Activated T-helper 17 cell treated with anti-CD3 and anti-CD28 coated beads, Interleukin-2, amount 50 U/mL, for 72 hours (primary cell): ENCODE measurements around the gene NEO1. TPM values are rescaled to one million over a fixed set of nuclear protein-coding genes. Genes with fewer than 3 reads are reported as not detected.

ENCODE experiments used
- ATAC-seq: fragments of 150-1000 bp; cut with Tn5 transposase; replicated peaks from 2 replicates; pipeline ENCODE4 v1.10.0; 2021; ENCODE audit warnings: mild to moderate bottlenecking, moderate library complexity
- H3K27ac Mint-ChIP-seq: one replicate; pipeline ENCODE4 v1.8.0; 2022; ENCODE audit warnings: mixed read lengths
- H3K27me3 Mint-ChIP-seq: one replicate; pipeline ENCODE4 v1.8.0; 2022; ENCODE audit warnings: mixed read lengths
- H3K36me3 Mint-ChIP-seq: one replicate; pipeline ENCODE4 v1.8.0; 2022; ENCODE audit warnings: low read depth, mild to moderate bottlenecking, mixed read lengths
- H3K4me1 Mint-ChIP-seq: one replicate; pipeline ENCODE4 v1.8.0; 2022; ENCODE audit warnings: mixed read lengths
- H3K4me3 Mint-ChIP-seq: one replicate; pipeline ENCODE4 v1.8.0; 2022; ENCODE audit warnings: mild to moderate bottlenecking, mixed read lengths
- H3K9me3 Mint-ChIP-seq: one replicate; pipeline ENCODE4 v1.8.0; 2022; ENCODE audit warnings: mixed read lengths
- total RNA-seq, 2 donors: library from RNA; stranded (reverse); gene quantifications; one replicate each; pipeline ENCODE4 v1.2.3, GENCODE V29; 2022

Gene NEO1
- total RNA-seq, 2 donors from 2014 or later: 8.8 to 8.9 TPM

- Mint-ChIP-seq H3K27ac (no peak overlapping the region), H3K4me3 (no peak overlapping the region), H3K27me3 (peaks cover 10% of the 10 kb centered on the region), H3K9me3 (no peaks in the 10 kb centered on the region), H3K36me3 (no peaks in the 10 kb centered on the region), H3K4me1 (no peaks in the 10 kb centered on the region)
- ATAC-seq: no peak
Observed at GRCh38 chr15:73022161-73022560, 30.1 kb upstream of the NEO1 start.

DNA sequence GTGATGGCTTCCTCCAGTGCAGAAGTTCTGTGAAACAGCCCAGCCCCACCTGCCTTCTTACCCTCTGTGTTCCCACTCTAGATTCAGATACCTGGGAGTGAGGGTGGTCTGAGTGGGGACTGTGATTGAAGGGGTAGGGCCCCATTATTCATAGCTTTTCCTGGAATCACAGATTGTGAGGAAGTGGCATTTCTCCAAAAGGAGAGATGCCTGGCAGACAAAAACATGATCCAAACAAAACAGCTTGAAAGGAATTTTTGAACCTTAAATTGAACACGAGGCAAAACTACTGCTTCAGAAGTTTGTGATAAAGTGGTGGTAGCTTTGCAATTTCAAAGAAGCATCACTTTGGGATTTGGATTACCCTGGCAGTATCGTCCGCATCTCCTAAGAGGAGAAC, 29.2 kb upstream of the NEO1 start:
- no peak for ATAC-seq
- Mint-ChIP-seq H3K27ac (no peak overlapping the region), H3K4me3 (no peak overlapping the region), H3K4me1 (no peaks in the 10 kb centered on the region), H3K36me3 (no peaks in the 10 kb centered on the region), H3K9me3 (no peaks in the 10 kb centered on the region), H3K27me3 (peaks cover 11% of the 10 kb centered on the region)

GRCh38 chr15:73024168-73024567, 28.1 kb upstream of the NEO1 start:
- no peak overlapping the region for H3K4me3 Mint-ChIP-seq
- peaks cover 15% of the 10 kb centered on the region for H3K27me3 Mint-ChIP-seq
- H3K36me3 Mint-ChIP-seq: no peaks in the 10 kb centered on the region
- H3K4me1 Mint-ChIP-seq: no peaks in the 10 kb centered on the region
- ATAC-seq: no peak
- no peak overlapping the region for H3K27ac Mint-ChIP-seq
- no peaks in the 10 kb centered on the region for H3K9me3 Mint-ChIP-seq

GRCh38 chr15:73026511-73027054, 25.7 kb upstream of the NEO1 start:
- Mint-ChIP-seq H3K4me3 (no peak overlapping the region), H3K4me1 (no peaks in the 10 kb centered on the region), H3K27me3 (peaks cover 11% of the 10 kb centered on the region), H3K9me3 (no peaks in the 10 kb centered on the region), H3K36me3 (no peaks in the 10 kb centered on the region), H3K27ac (no peak overlapping the region)
- ATAC-seq: no peak

GRCh38 chr15:73028031-73028430, 24.2 kb upstream of the NEO1 start:
- no peaks in the 10 kb centered on the region for H3K4me1 Mint-ChIP-seq
- no peak overlapping the region for H3K27ac Mint-ChIP-seq
- H3K36me3 Mint-ChIP-seq: no peaks in the 10 kb centered on the region
- peaks cover 7% of the 10 kb centered on the region for H3K27me3 Mint-ChIP-seq
- ATAC-seq: no peak
- H3K9me3 Mint-ChIP-seq: no peaks in the 10 kb centered on the region
- H3K4me3 Mint-ChIP-seq: no peak overlapping the region

- ATAC-seq: no peak
- Mint-ChIP-seq H3K4me3 (no peak overlapping the region), H3K36me3 (no peaks in the 10 kb centered on the region), H3K4me1 (no peaks in the 10 kb centered on the region), H3K27me3 (peaks cover 7% of the 10 kb centered on the region), H3K27ac (no peak overlapping the region), H3K9me3 (no peaks in the 10 kb centered on the region)
Observed at GRCh38 chr15:73028831-73029451, 23.3 kb upstream of the NEO1 start.

DNA sequence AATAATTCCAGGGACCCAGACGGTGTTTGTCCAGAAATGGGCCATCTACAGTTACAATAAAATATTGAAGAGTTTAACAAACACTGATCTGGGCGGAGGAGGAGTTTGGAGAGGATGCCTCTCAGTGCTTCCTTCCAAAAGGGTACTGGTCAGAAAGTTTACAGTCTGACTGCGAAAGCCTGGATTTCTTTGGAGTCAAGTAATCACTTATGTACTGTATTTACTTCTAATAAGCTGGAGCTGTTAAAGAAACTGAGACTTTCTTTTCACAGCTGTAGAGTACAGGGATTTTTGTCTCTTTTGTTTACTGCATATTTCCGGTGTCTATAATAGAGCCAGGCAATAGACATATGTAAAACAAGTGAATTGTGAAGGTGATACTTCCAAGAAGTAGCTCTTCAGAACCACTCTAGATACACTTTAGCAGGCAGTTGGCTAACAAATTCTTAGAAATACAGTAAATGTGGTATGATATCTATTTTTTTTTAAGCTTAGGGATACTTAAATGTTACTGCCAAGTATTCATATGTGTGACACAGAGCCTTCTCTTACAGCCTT, 22.1 kb upstream of the NEO1 start:
- no peaks in the 10 kb centered on the region for H3K4me1 Mint-ChIP-seq
- H3K36me3 Mint-ChIP-seq: no peaks in the 10 kb centered on the region
- peaks cover 7% of the 10 kb centered on the region for H3K27me3 Mint-ChIP-seq
- no peak for ATAC-seq
- H3K9me3 Mint-ChIP-seq: no peaks in the 10 kb centered on the region
- H3K4me3 Mint-ChIP-seq: no peak overlapping the region
- H3K27ac Mint-ChIP-seq: no peak overlapping the region

GRCh38 chr15:73031648-73032047, 20.6 kb upstream of the NEO1 start:
- H3K9me3 Mint-ChIP-seq: no peaks in the 10 kb centered on the region
- no peak overlapping the region for H3K4me3 Mint-ChIP-seq
- H3K27ac Mint-ChIP-seq: no peak overlapping the region
- H3K36me3 Mint-ChIP-seq: no peaks in the 10 kb centered on the region
- H3K27me3 Mint-ChIP-seq: peaks cover 7% of the 10 kb centered on the region
- ATAC-seq: no peak
- H3K4me1 Mint-ChIP-seq: no peaks in the 10 kb centered on the region

DNA sequence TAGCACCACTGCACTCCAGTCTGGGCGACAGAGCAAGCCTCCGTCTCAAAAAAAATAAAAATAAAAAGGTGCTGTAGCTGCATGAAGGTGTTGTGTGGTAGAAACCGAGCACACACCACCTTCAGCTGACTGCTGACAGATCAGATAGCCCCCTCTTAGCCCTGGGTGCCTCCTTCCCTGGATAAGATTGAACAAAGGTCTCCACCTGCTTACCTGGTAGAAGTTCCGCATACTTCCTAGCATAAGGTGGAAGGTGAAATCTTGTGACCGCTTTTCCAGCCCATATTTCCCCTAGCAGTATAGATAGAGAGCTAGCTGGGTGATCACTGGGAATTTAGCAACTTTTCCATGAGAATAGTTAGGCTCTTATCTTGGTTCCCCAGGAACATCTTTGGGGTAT, 18.7 kb upstream of the NEO1 start:
- Mint-ChIP-seq H3K36me3 (no peaks in the 10 kb centered on the region), H3K4me3 (no peak overlapping the region), H3K27ac (no peak overlapping the region), H3K4me1 (no peaks in the 10 kb centered on the region), H3K9me3 (no peaks in the 10 kb centered on the region), H3K27me3 (peaks cover 6% of the 10 kb centered on the region)
- ATAC-seq: no peak

- no peaks in the 10 kb centered on the region for H3K36me3 Mint-ChIP-seq
- H3K4me1 Mint-ChIP-seq: no peaks in the 10 kb centered on the region
- no peak overlapping the region for H3K4me3 Mint-ChIP-seq
- no peak for ATAC-seq
- no peak overlapping the region for H3K27ac Mint-ChIP-seq
- peaks cover 4% of the 10 kb centered on the region for H3K27me3 Mint-ChIP-seq
- H3K9me3 Mint-ChIP-seq: no peaks in the 10 kb centered on the region
Observed at GRCh38 chr15:73034221-73034620, 18.0 kb upstream of the NEO1 start.

GRCh38 chr15:73035221-73035620, 17.0 kb upstream of the NEO1 start:
- Mint-ChIP-seq H3K4me3 (no peak overlapping the region), H3K9me3 (no peaks in the 10 kb centered on the region), H3K27ac (no peak overlapping the region), H3K27me3 (peaks cover 4% of the 10 kb centered on the region), H3K36me3 (no peaks in the 10 kb centered on the region), H3K4me1 (no peaks in the 10 kb centered on the region)
- no peak for ATAC-seq

DNA sequence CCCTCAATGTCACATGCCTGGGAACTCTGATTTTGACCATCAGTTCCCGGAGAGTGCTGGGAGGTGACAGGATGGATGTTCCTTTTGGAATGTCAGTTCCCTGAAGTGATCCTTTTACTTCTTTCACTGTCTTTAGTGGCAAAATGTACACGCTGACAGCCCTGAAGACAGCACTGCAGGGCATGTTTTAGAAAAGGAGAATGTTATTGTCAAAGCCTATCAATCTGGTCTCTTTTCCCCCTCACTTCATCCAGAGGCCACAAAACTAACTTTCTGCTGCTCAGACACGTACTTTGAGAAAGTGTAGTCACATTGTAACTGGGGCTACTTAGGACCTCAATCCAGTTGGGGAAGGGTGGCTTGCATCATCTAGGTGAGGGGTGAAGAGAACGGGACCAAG, 14.0 kb upstream of the NEO1 start:
- no peak for ATAC-seq
- no peaks in the 10 kb centered on the region for H3K36me3 Mint-ChIP-seq
- no peaks in the 10 kb centered on the region for H3K4me1 Mint-ChIP-seq
- no peak overlapping the region for H3K4me3 Mint-ChIP-seq
- H3K9me3 Mint-ChIP-seq: no peaks in the 10 kb centered on the region
- peaks cover 4% of the 10 kb centered on the region for H3K27me3 Mint-ChIP-seq
- H3K27ac Mint-ChIP-seq: no peak overlapping the region

DNA sequence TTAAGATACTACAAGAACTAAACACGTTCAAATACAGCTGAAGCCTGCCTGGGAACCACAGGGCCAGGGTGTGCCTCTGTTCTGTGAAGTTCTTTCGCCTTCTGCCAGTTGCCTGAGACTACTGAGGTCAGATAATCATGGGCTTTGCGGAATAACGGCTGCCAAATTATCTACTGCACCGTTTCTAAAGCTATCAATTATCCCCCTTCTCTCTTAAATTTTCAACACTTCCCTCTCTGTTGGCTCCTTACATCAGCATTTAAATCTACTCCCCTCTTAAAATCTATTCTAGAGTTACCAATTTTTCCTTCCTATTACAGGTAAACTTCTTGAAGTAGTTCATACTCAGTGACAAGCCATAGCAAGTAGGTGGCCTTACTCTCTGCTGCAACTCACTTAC, 6.2 kb upstream of the NEO1 start:
- Mint-ChIP-seq H3K36me3 (no peaks in the 10 kb centered on the region), H3K4me3 (no peak overlapping the region)
- ATAC-seq: no peak

GRCh38 chr15:73047882-73048281, 4.4 kb upstream of the NEO1 start:
- H3K36me3 Mint-ChIP-seq: no peaks in the 10 kb centered on the region
- H3K9me3 Mint-ChIP-seq: no peaks in the 10 kb centered on the region
- no peaks in the 10 kb centered on the region for H3K27me3 Mint-ChIP-seq
- no peak overlapping the region for H3K27ac Mint-ChIP-seq
- no peaks in the 10 kb centered on the region for H3K4me1 Mint-ChIP-seq
- ATAC-seq: no peak
- no peak overlapping the region for H3K4me3 Mint-ChIP-seq

More for the DNA sequence above, 6.2 kb upstream of the NEO1 start:
- Mint-ChIP-seq H3K4me1 (no peaks in the 10 kb centered on the region), H3K9me3 (no peaks in the 10 kb centered on the region), H3K27me3 (no peaks in the 10 kb centered on the region), H3K27ac (no peak overlapping the region)

- H3K9me3 Mint-ChIP-seq: no peaks in the 10 kb centered on the region
- no peak for ATAC-seq
- H3K4me3 Mint-ChIP-seq: no peak overlapping the region
- no peaks in the 10 kb centered on the region for H3K36me3 Mint-ChIP-seq
- no peak overlapping the region for H3K27ac Mint-ChIP-seq
- no peaks in the 10 kb centered on the region for H3K27me3 Mint-ChIP-seq
- peaks cover 6% of the 10 kb centered on the region for H3K4me1 Mint-ChIP-seq
Observed at GRCh38 chr15:73048624-73049295, 3.5 kb upstream of the NEO1 start.
